HepG2 (cell line): ENCODE data around the gene ASB16. TPM values are rescaled to one million over a fixed set of nuclear protein-coding genes. Genes with fewer than 3 reads are reported as not detected.

Experiments used
- ATAC-seq: fragments of 200-7000 bp; cut with Tn5 transposase; 3 replicates; pipeline ENCODE4 v1.9.1; 2020; ENCODE audit warnings: mild to moderate bottlenecking, moderate library complexity
- BruUV-seq: library from RNA; stranded (reverse); fragments of 400-500 nt; replicated peaks from 2 replicates; lab custom pipeline; 2021; lab: Mats Ljungman, UMichigan
- CTCF ChIA-PET: fragments of 300-600 bp; formaldehyde crosslinking; extraction: SDS; loops from one replicate; lab custom pipeline; 2021; ENCODE audit warnings: low total read pairs, inconsistent platforms, low intra/inter-chr PET ratio; lab: Yijun Ruan, JAX
- POLR2A ChIA-PET: fragments of 350-600 bp; sonication (Branson Sonifier 250); formaldehyde crosslinking; loops from one replicate; lab custom pipeline; 2020; ENCODE audit warnings: antibody characterized with exemption, inconsistent platforms; lab: Yijun Ruan, JAX
- DNase-seq: peaks from one replicate; pipeline ENCODE4 v3.0.0-alpha.2; 2015; ENCODE audit warnings: low spot score
- FAIRE-seq: peaks from 3 replicates; lab custom pipeline; 2011; peaks lifted over from hg19 to GRCh38; lab: Jason Lieb, UNC
- H2AFZ ChIP-seq: one replicate; pipeline ENCODE4 v1.6.1; 2011; ENCODE audit warnings: low read length, inconsistent platforms
- H3K27ac ChIP-seq: fragments of 300-600 bp; 3 replicates; pipeline ENCODE4 v1.8.0; 2011; ENCODE audit warnings: mixed run types, mild to moderate bottlenecking, mixed read lengths, low read length, inconsistent platforms; ENCODE audit not compliant: insufficient read depth; ENCODE audit errors: extremely low read length
- H3K27me3 ChIP-seq, 2 experiments: fragments of 200-600 bp in 1 of 2; 2 replicates in 1 of 2; 3 replicates in 1 of 2; pipeline versions ENCODE4 v1.6.0 to v1.8.0; 2011; ENCODE audit warnings: low read length in 2 of 2, mild to moderate bottlenecking in 2 of 2, moderate library complexity in 2 of 2, inconsistent platforms in 1 of 2; ENCODE audit not compliant: insufficient read depth in 2 of 2, control insufficient read depth in 1 of 2
- H3K36me3 ChIP-seq, 2 experiments: fragments of 200-600 bp in 1 of 2; replicated peaks in 1 of 2; 2 replicates in 1 of 2; 3 replicates in 1 of 2; pipeline versions ENCODE4 v1.5.1 to v1.8.0; 2011; ENCODE audit warnings: low read length in 2 of 2, inconsistent platforms in 1 of 2; ENCODE audit not compliant: insufficient read depth in 2 of 2, control insufficient read depth in 1 of 2
- H3K4me1 ChIP-seq: 2 replicates; pipeline ENCODE4 v1.5.1; 2012; ENCODE audit warnings: low read length, inconsistent platforms; ENCODE audit not compliant: insufficient read depth
- H3K4me2 ChIP-seq: 2 replicates; pipeline ENCODE4 v1.6.0; 2011; ENCODE audit warnings: low read depth, low read length, inconsistent platforms
- H3K4me3 ChIP-seq, 3 experiments: fragments of 200-600 bp in 1 of 3; sonication (generic), shearing (Covaris generic) in 1 of 3; replicated peaks in 1 of 3; 2 replicates each; pipeline ENCODE4 v1.5.1; 2011 to 2016; ENCODE audit warnings: low read length in 3 of 3, inconsistent platforms in 2 of 3, low read depth in 2 of 3, mild to moderate bottlenecking in 2 of 3, control low read depth in 1 of 3, mixed read lengths in 1 of 3; ENCODE audit not compliant: insufficient read depth in 1 of 3
- H3K79me2 ChIP-seq: one replicate; pipeline ENCODE4 v1.6.1; 2011; ENCODE audit warnings: low read length, inconsistent platforms; ENCODE audit not compliant: insufficient read depth
- H3K9ac ChIP-seq: 2 replicates; pipeline ENCODE4 v1.6.0; 2011; ENCODE audit warnings: mild to moderate bottlenecking, low read depth, low read length, inconsistent platforms; ENCODE audit not compliant: insufficient read depth
- H3K9me3 ChIP-seq: 2 replicates; pipeline ENCODE4 v1.5.1; 2012; ENCODE audit warnings: mild to moderate bottlenecking, low read length
- H4K20me1 ChIP-seq: 2 replicates; pipeline ENCODE4 v1.6.0; 2011; ENCODE audit warnings: inconsistent platforms, mild to moderate bottlenecking, low read length, moderate library complexity; ENCODE audit not compliant: insufficient read depth
- FOSL1 ChIP-seq: sonication (generic); formaldehyde crosslinking; IDR thresholded peaks from 2 replicates; pipeline ENCODE4 v1.9.0; 2021; ENCODE audit warnings: missing genetic modification reagents, borderline replicate concordance
- MAZ ChIP-seq, 2 experiments: sonication (generic) in 1 of 2; formaldehyde crosslinking in 1 of 2; IDR thresholded peaks; 2 replicates each; pipeline versions ENCODE4 v1.5.0 to v1.6.1; 2012 to 2020; ENCODE audit warnings: low read depth in 2 of 2, mild to moderate bottlenecking in 2 of 2, borderline replicate concordance in 1 of 2, improper control_type of control experiment in 1 of 2, low read length in 1 of 2, missing genetic modification reagents in 1 of 2, moderate library complexity in 1 of 2
- PHF20 ChIP-seq: sonication (generic); formaldehyde crosslinking; IDR thresholded peaks from 2 replicates; pipeline ENCODE4 v1.5.0; 2020; ENCODE audit warnings: mild to moderate bottlenecking, missing genetic modification reagents
- POLR2AphosphoS5 ChIP-seq: IDR thresholded peaks from 2 replicates; pipeline ENCODE4 v1.6.1; 2012; ENCODE audit warnings: low read depth, low read length
- RFXAP ChIP-seq: sonication (generic); formaldehyde crosslinking; IDR thresholded peaks from 2 replicates; pipeline ENCODE4 v1.4.0; 2020; ENCODE audit warnings: missing genetic modification reagents, borderline replicate concordance
- TAF1 ChIP-seq: sonication (generic); formaldehyde crosslinking; IDR thresholded peaks from 2 replicates; pipeline ENCODE4 v1.4.0; 2020; ENCODE audit warnings: missing genetic modification reagents
- ZNF317 ChIP-seq: sonication (generic); formaldehyde crosslinking; IDR thresholded peaks from 2 replicates; pipeline ENCODE4 v1.5.0; 2020; ENCODE audit warnings: mild to moderate bottlenecking, missing genetic modification reagents
- ZNF703 ChIP-seq: sonication (generic); formaldehyde crosslinking; IDR thresholded peaks from 2 replicates; pipeline ENCODE4 v1.5.1; 2020; ENCODE audit warnings: missing genetic modification reagents, mild to moderate bottlenecking, moderate library complexity, borderline replicate concordance
- WGBS: methylation state at CpG from one replicate; pipeline ENCODE4 v1.1.6; 2017; ENCODE audit warnings: low lambda C conversion rate; 5-methylcytosine and 5-hydroxymethylcytosine counted together
- in situ Hi-C: cut with HindIII; loops from 2 replicates; pipeline ENCODE4 v1.10.0; 2017; ENCODE audit warnings: low pct_unique_long_range_greater_than_20kb; ENCODE audit not compliant: extremely low pct_ligation_motif_present
- intact Hi-C: fragments of 100-400 bp; cut with micrococcal nuclease; formaldehyde crosslinking; loops from one replicate; pipeline ENCODE4 v1.10.0; 2022; ENCODE audit not compliant: unreplicated experiment
- polyA plus RNA-seq, 8 experiments: library from polyadenylated mRNA; depleted of rRNA in 3 of 8; stranded (reverse) in 7 of 8; unstranded in 1 of 8; fragments of >200 nt; fragmentation: Illumina TruSeq in 4 of 8; extraction: Trizol in 4 of 8; gene quantifications; 2 replicates each; pipeline versions ENCODE4 v1.2.1 to v1.2.3, GENCODE V29; 2011 to 2016; ENCODE audit warnings: low read depth in 4 of 8, missing spikeins in 1 of 8, mixed read lengths in 1 of 8; ENCODE audit not compliant: insufficient read depth in 1 of 8
- total RNA-seq, 5 experiments: library from RNA; depleted of rRNA; stranded (reverse); fragments of >200 nt; fragmentation: Illumina TruSeq; extraction: Trizol; gene quantifications; 2 replicates each; pipeline ENCODE4 v1.2.3, GENCODE V29; 2016; ENCODE audit warnings: low read depth in 1 of 5
- TF ChIP-seq, protein P1 (sequence below): sonication (generic); formaldehyde crosslinking; conservative IDR thresholded peaks from 2 replicates; pipeline ENCODE4 v1.5.0; 2020; ENCODE audit warnings: missing genetic modification reagents
- TF ChIP-seq, protein P2 (sequence below): IDR thresholded peaks from 2 replicates; pipeline ENCODE4 v1.6.1; 2016; ENCODE audit warnings: missing compliant biosample characterization, missing genetic modification reagents, borderline replicate concordance
- TF ChIP-seq, protein P3 (sequence below): sonication (generic); formaldehyde crosslinking; IDR thresholded peaks from 2 replicates; pipeline ENCODE4 v1.8.1; 2022; ENCODE audit warnings: low read depth, mild to moderate bottlenecking, missing genetic modification reagents
- TF ChIP-seq, protein P4 (sequence below): sonication (generic); formaldehyde crosslinking; IDR thresholded peaks from 2 replicates; pipeline ENCODE4 v1.4.0; 2020; ENCODE audit warnings: mild to moderate bottlenecking, missing genetic modification reagents

Gene ASB16
- total and polyA plus RNA-seq, 2 of the 13 experiments (the other 11 are each of a cell fraction or from before 2014, with no cell fraction given) = 0.07 TPM; not detected in 1

DNA sequence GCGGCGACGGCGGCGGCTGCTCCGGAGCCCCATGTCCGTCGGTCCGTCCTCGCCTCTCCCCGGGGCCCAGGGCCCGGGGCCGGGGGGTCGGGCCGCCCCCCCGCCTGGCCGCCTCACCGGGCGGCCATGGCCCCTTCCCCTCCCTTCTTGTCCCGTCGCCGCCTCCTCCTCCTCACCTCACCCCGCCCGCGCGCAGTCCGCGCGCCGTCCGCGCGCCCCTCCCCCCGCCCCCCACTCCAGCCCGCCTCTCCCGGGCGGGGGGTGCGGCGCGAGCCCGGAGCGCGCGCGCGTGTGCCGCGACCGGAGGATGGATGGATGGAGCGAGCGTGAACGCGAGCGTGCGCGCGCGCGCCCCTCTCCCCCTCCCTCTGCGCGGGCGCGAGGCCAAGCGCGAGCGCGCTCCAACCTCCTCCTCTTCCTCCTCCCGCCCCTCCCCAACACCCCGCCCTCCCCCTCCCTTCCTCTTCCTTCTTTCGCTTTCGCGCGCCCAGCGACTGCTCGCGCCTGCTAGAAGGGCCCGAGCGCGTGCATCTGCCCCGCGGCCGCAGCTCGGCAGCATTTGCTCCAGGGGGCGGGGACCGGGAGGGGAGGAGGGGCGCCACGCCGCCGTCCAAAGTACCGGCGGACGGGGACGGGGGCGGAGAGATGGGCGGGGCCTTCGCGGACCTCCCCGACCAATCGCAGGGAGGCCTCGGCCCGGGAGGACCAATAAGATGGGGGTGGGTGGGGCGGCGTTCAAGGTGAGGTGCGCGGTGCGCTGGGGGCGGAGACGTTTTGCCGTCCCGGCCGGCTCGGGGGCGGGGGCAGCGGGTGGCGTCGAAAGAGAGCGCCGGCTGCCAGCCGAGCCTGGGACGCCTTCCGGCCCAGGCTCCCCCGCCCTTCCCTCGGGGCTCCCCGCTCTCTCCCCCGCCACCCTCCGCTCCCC lies 29.3 kb downstream of the ASB16 start, which contains the start of gene ATXN7L3 (continued):
- TF ChIP-seq, protein P1, sequence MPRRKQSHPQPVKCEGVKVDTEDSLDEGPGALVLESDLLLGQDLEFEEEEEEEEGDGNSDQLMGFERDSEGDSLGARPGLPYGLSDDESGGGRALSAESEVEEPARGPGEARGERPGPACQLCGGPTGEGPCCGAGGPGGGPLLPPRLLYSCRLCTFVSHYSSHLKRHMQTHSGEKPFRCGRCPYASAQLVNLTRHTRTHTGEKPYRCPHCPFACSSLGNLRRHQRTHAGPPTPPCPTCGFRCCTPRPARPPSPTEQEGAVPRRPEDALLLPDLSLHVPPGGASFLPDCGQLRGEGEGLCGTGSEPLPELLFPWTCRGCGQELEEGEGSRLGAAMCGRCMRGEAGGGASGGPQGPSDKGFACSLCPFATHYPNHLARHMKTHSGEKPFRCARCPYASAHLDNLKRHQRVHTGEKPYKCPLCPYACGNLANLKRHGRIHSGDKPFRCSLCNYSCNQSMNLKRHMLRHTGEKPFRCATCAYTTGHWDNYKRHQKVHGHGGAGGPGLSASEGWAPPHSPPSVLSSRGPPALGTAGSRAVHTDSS (CRISPR knock-in tag) = no peak
- TF ChIP-seq, protein P2, sequence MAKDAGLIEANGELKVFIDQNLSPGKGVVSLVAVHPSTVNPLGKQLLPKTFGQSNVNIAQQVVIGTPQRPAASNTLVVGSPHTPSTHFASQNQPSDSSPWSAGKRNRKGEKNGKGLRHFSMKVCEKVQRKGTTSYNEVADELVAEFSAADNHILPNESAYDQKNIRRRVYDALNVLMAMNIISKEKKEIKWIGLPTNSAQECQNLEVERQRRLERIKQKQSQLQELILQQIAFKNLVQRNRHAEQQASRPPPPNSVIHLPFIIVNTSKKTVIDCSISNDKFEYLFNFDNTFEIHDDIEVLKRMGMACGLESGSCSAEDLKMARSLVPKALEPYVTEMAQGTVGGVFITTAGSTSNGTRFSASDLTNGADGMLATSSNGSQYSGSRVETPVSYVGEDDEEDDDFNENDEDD (CRISPR knock-in tag) = peak; percentile 65
- TF ChIP-seq PHF20 (CRISPR knock-in tag) = peak; percentile 83
- TF ChIP-seq MAZ (IDR thresholded peaks at IDR 0.05; ENCODE audit: borderline replicate concordance, low read depth, low read length) = peak; percentile 87
- TF ChIP-seq MAZ (CRISPR knock-in tag; IDR thresholded peaks at IDR 0.05; ENCODE audit: low read depth) = peak; percentile 78; the same call in 1 of the 2 replicates
- TF ChIP-seq POLR2AphosphoS5 = peak; percentile 59

DNA sequence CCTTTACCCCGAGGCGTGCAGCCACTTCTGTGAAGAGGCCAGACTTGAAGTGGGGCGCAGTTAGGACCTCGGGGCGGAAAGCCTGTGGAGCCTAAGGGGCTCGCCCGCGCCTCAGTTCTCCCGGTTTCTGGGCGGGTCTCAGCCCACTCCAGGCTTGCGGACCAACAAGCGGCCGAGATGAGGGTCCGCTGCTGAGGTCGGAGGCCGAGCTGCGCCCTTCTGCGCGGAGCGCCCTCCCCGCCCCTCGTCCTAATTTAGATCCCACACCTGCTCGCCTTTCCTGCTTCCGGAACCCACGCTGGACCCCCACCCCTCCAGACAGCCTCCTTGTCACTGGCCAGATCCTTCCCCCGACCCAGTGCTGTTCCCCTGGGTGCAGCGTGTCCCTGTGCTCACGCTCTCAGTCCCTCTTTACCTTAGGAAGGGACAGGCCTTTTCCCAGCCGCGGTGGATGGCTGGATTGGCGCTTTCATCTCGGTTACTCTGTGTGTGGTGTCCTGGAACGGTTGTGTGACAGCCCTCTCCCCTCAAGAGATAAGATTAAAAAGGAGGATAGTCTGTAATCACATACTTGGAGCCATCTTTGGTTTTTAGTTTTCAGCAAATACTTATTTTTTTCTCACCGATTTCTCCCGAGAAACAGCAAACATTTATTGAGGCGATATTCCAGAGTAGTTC lies 30.1 kb downstream of the ASB16 start:
- peak overlapping the region; percentile 97 for H3K4me2 ChIP-seq
- ChIA-PET CTCF (no interaction called here), POLR2A (interaction anchor here (0.6 to 4.1 kb wide), 16 partner anchors 9 to 1908 kb away, joined by 3 to 71 read pairs (median 5); partner anchors contain the start of genes HDAC5, TMUB2 and UBTF)
- peaks cover 3 to 17% of the 10 kb centered on the region in 2 experiments for H3K36me3 ChIP-seq
- peak overlapping the region; percentile 89 for H3K9ac ChIP-seq
- in situ Hi-C loops = no loop called here
- H3K4me3 ChIP-seq = peak overlapping the region; percentile 89 to 94 (median 91)
- H3K4me1 ChIP-seq = peaks cover 39% of the 10 kb centered on the region
- ATAC-seq (peak; percentile 69), DNase-seq (peak; percentile 38), FAIRE-seq (peak; percentile 4)
- H3K27ac ChIP-seq = peak overlapping the region; percentile 95
- H2AFZ ChIP-seq = no peak overlapping the region
- TSS peak; percentile 89 for BruUV-seq
- intact Hi-C loops = loop anchor here (5.0 kb wide), 1 partner anchor 127 kb away; no protein-coding TSS in a partner anchor
- 0 out of 2 replicates have a peak, but pooled peaks cover 7% of the 10 kb centered on the region for H4K20me1 ChIP-seq
- 5% methylated on average over 16 of the region's 36 CpGs for WGBS
- H3K9me3 ChIP-seq = no peaks in the 10 kb centered on the region
- no peaks in the 10 kb centered on the region; a peak in 1 of 5 replicates for H3K27me3 ChIP-seq
- peaks cover 19% of the 10 kb centered on the region for H3K79me2 ChIP-seq
- 0 out of 2 replicates have a peak, but pooled peaks have one; percentile 41 for TF ChIP-seq ZNF317
- TF ChIP-seq, protein P3, sequence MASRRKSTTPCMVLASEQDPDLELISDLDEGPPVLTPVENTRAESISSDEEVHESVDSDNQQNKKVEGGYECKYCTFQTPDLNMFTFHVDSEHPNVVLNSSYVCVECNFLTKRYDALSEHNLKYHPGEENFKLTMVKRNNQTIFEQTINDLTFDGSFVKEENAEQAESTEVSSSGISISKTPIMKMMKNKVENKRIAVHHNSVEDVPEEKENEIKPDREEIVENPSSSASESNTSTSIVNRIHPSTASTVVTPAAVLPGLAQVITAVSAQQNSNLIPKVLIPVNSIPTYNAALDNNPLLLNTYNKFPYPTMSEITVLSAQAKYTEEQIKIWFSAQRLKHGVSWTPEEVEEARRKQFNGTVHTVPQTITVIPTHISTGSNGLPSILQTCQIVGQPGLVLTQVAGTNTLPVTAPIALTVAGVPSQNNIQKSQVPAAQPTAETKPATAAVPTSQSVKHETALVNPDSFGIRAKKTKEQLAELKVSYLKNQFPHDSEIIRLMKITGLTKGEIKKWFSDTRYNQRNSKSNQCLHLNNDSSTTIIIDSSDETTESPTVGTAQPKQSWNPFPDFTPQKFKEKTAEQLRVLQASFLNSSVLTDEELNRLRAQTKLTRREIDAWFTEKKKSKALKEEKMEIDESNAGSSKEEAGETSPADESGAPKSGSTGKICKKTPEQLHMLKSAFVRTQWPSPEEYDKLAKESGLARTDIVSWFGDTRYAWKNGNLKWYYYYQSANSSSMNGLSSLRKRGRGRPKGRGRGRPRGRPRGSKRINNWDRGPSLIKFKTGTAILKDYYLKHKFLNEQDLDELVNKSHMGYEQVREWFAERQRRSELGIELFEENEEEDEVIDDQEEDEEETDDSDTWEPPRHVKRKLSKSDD = 0 out of 2 replicates have a peak, but pooled peaks have one; percentile 52
- TF ChIP-seq, protein P4, sequence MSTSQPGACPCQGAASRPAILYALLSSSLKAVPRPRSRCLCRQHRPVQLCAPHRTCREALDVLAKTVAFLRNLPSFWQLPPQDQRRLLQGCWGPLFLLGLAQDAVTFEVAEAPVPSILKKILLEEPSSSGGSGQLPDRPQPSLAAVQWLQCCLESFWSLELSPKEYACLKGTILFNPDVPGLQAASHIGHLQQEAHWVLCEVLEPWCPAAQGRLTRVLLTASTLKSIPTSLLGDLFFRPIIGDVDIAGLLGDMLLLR (CRISPR knock-in tag) = no peak
- no peak for TF ChIP-seq FOSL1 (CRISPR knock-in tag)
- no peak for TF ChIP-seq ZNF703 (CRISPR knock-in tag)
- 0 out of 2 replicates have a peak, but pooled peaks have one; percentile 59 for TF ChIP-seq RFXAP (CRISPR knock-in tag)
- peak; percentile 76 for TF ChIP-seq TAF1 (CRISPR knock-in tag)
